IMR-90 (cell line): ENCODE data around the gene SRGN. TPM values are rescaled to one million over a fixed set of nuclear protein-coding genes. Genes with fewer than 3 reads are reported as not detected.
"Not testable (repeated sequence)": the region's sequence is repeated elsewhere in the genome, so short reads cannot be mapped to it uniquely, and the experiment has no call there.

ENCODE experiments used
- ATAC-seq: fragments of 200-7000 bp; cut with Tn5 transposase; 2 replicates; pipeline ENCODE4 v1.9.1; 2020; ENCODE audit warnings: low read depth, mild to moderate bottlenecking, moderate library complexity
- BruUV-seq: library from RNA; stranded (reverse); fragments of 400-500 nt; replicated peaks from 2 replicates; lab custom pipeline; 2021; lab: Mats Ljungman, UMichigan
- CTCF ChIA-PET: fragments of 300-600 bp; formaldehyde crosslinking; extraction: SDS; loops from one replicate; lab custom pipeline; 2021; ENCODE audit warnings: antibody characterized with exemption; lab: Yijun Ruan, JAX
- POLR2A ChIA-PET: fragments of 300-600 bp; sonication (Branson Sonifier 250); formaldehyde crosslinking; loops from one replicate; lab custom pipeline; 2022; ENCODE audit warnings: antibody characterized with exemption; ENCODE audit not compliant: unreplicated experiment; lab: Charles Lee
- DNase-seq: peaks from one replicate; pipeline ENCODE4 v3.0.0; 2013
- H2AFZ ChIP-seq: replicated peaks from 2 replicates; pipeline ENCODE3; 2013; ENCODE audit warnings: low read length, mild to moderate bottlenecking; ENCODE audit not compliant: poor library complexity
- H2AK5ac ChIP-seq: 2 replicates; pipeline ENCODE4 v1.6.1; 2013; ENCODE audit warnings: low read depth, low read length, inconsistent platforms
- H2AK9ac ChIP-seq: replicated peaks from 2 replicates; pipeline ENCODE3; 2013; ENCODE audit warnings: mild to moderate bottlenecking, low read depth, low read length, moderate library complexity; ENCODE audit not compliant: poor library complexity
- H2BK120ac ChIP-seq: 2 replicates; pipeline ENCODE4 v1.6.1; 2013; ENCODE audit warnings: low read depth, low read length, inconsistent platforms
- H2BK15ac ChIP-seq: 3 replicates; pipeline ENCODE4 v1.6.1; 2013; ENCODE audit warnings: low read depth, low read length, inconsistent platforms
- H2BK20ac ChIP-seq: 2 replicates; pipeline ENCODE4 v1.6.1; 2013; ENCODE audit warnings: low read depth, mild to moderate bottlenecking, inconsistent platforms, low read length, moderate library complexity
- H2BK5ac ChIP-seq: 2 replicates; pipeline ENCODE4 v1.6.1; 2013; ENCODE audit warnings: mild to moderate bottlenecking, low read depth, low read length, inconsistent platforms; ENCODE audit not compliant: poor library complexity, severe bottlenecking
- H3K14ac ChIP-seq: replicated peaks from 2 replicates; pipeline ENCODE4 v1.6.1; 2013; ENCODE audit warnings: low read depth, low read length, inconsistent platforms
- H3K18ac ChIP-seq: 2 replicates; pipeline ENCODE4 v1.6.1; 2013; ENCODE audit warnings: low read depth, low read length, control low read depth
- H3K23ac ChIP-seq: 2 replicates; pipeline ENCODE4 v1.6.1; 2013; ENCODE audit warnings: low read depth, low read length, inconsistent platforms
- H3K27ac ChIP-seq: 2 replicates; pipeline ENCODE4 v1.5.1; 2013; ENCODE audit warnings: mild to moderate bottlenecking, control low read depth, low read length; ENCODE audit not compliant: insufficient read depth
- H3K27me3 ChIP-seq: 2 replicates; pipeline ENCODE4 v1.6.1; 2013; ENCODE audit warnings: low read length; ENCODE audit not compliant: control insufficient read depth, insufficient read depth
- H3K36me3 ChIP-seq: 2 replicates; pipeline ENCODE4 v1.6.1; 2013; ENCODE audit warnings: low read length, mixed read lengths; ENCODE audit not compliant: control insufficient read depth, insufficient read depth
- H3K4ac ChIP-seq: 2 replicates; pipeline ENCODE4 v1.6.1; 2013; ENCODE audit warnings: low read depth, low read length, inconsistent platforms
- H3K4me1 ChIP-seq: 2 replicates; pipeline ENCODE4 v1.6.1; 2013; ENCODE audit warnings: low read length, mixed read lengths; ENCODE audit not compliant: control insufficient read depth, insufficient read depth
- H3K4me2 ChIP-seq: 2 replicates; pipeline ENCODE4 v1.6.1; 2013; ENCODE audit warnings: low read depth, mild to moderate bottlenecking, control low read depth, low read length, moderate library complexity
- H3K4me3 ChIP-seq: 2 replicates; pipeline ENCODE4 v1.5.1; 2013; ENCODE audit warnings: low read depth, mild to moderate bottlenecking, control low read depth, low read length, moderate library complexity; ENCODE audit not compliant: insufficient read depth
- H3K56ac ChIP-seq: 2 replicates; pipeline ENCODE4 v1.6.1; 2013; ENCODE audit warnings: low read length, inconsistent platforms; ENCODE audit not compliant: insufficient read depth; ENCODE audit errors: extremely low read depth
- H3K79me1 ChIP-seq, 2 experiments: 2 replicates each; pipeline ENCODE4 v1.6.1; 2013; ENCODE audit warnings: low read length in 2 of 2, inconsistent platforms in 1 of 2, low read depth in 1 of 2
- H3K9ac ChIP-seq: 2 replicates; pipeline ENCODE4 v1.6.1; 2013; ENCODE audit warnings: low read depth, low read length, control low read depth
- H3K9me1 ChIP-seq: 2 replicates; pipeline ENCODE4 v1.6.1; 2013; ENCODE audit warnings: low read length, inconsistent platforms; ENCODE audit not compliant: insufficient read depth
- H3K9me3 ChIP-seq: 2 replicates; pipeline ENCODE4 v1.6.1; 2013; ENCODE audit warnings: low read length; ENCODE audit not compliant: control insufficient read depth, insufficient read depth
- H4K20me1 ChIP-seq: 2 replicates; pipeline ENCODE4 v1.6.1; 2013; ENCODE audit warnings: low read length, inconsistent platforms; ENCODE audit not compliant: insufficient read depth
- H4K5ac ChIP-seq: 2 replicates; pipeline ENCODE4 v1.6.1; 2013; ENCODE audit warnings: mild to moderate bottlenecking, low read depth, low read length, control low read depth
- H4K8ac ChIP-seq, 2 experiments: 2 replicates each; pipeline ENCODE4 v1.6.1; 2013; ENCODE audit warnings: low read depth in 2 of 2, low read length in 2 of 2, control low read depth in 1 of 2, inconsistent platforms in 1 of 2
- H4K91ac ChIP-seq: 2 replicates; pipeline ENCODE4 v1.6.1; 2013; ENCODE audit warnings: low read depth, low read length, inconsistent platforms; ENCODE audit not compliant: insufficient read depth
- BHLHE40 ChIP-seq: fragments of 150-350 bp; IDR thresholded peaks from 2 replicates; pipeline ENCODE4 v1.6.1; 2016; ENCODE audit warnings: mild to moderate bottlenecking, low read depth, low read length
- ELK1 ChIP-seq: fragments of 150-350 bp; IDR thresholded peaks from 2 replicates; pipeline ENCODE4 v1.6.1; 2016; ENCODE audit warnings: low read depth, mild to moderate bottlenecking, low read length, moderate library complexity, borderline replicate concordance
- MAFK ChIP-seq: IDR thresholded peaks from 2 replicates; pipeline ENCODE4 v1.6.1; 2012; ENCODE audit warnings: low read depth, low read length, improper control_type of control experiment
- POLR2A ChIP-seq: IDR thresholded peaks from 2 replicates; pipeline ENCODE4 v1.6.1; 2012; ENCODE audit warnings: mild to moderate bottlenecking, low read depth, low read length
- RCOR1 ChIP-seq: IDR thresholded peaks from 2 replicates; pipeline ENCODE4 v1.6.1; 2012; ENCODE audit warnings: mild to moderate bottlenecking, low read length, improper control_type of control experiment; ENCODE audit not compliant: insufficient replicate concordance
- SMC3 ChIP-seq: fragments of 150-350 bp; IDR thresholded peaks from 2 replicates; pipeline ENCODE4 v1.6.1; 2016; ENCODE audit warnings: low read depth, mild to moderate bottlenecking, antibody characterized with exemption, low read length, moderate library complexity
- WGBS, 2 experiments: methylation state at CpG; one replicate each; pipeline versions ENCODE4 v1.1.5 to v1.1.7; 2013; ENCODE audit warnings: missing lambda C conversion rate in 2 of 2; ENCODE audit not compliant: insufficient read length in 1 of 2; ENCODE audit errors: extremely low coverage in 2 of 2; 5-methylcytosine and 5-hydroxymethylcytosine counted together
- dilution Hi-C: fragments of 300-500 bp; cut with HindIII; formaldehyde crosslinking; loops from one replicate; pipeline ENCODE4 v1.14.3; 2018; ENCODE audit warnings: low sequenced_read_pairs; ENCODE audit not compliant: unreplicated experiment
- in situ Hi-C: fragments of 300-500 bp; cut with MboI; formaldehyde crosslinking; loops from 3 replicates; pipeline ENCODE4 v1.14.3; 2019; ENCODE audit warnings: low sequenced_read_pairs, inconsistent platforms, mixed read lengths
- intact Hi-C: fragments of 100-400 bp; cut with micrococcal nuclease; formaldehyde crosslinking; loops from 2 replicates; pipeline ENCODE4 v1.10.0; 2022
- polyA plus RNA-seq, 3 experiments: library from polyadenylated mRNA; depleted of rRNA; stranded (reverse); fragments of >200 nt; gene quantifications; 2 replicates each; pipeline ENCODE4 v1.2.3, GENCODE V29; 2012; ENCODE audit warnings: low replicate concordance in 1 of 3
- total RNA-seq: library from RNA; depleted of rRNA; stranded (reverse); fragments of >200 nt; gene quantifications from 2 replicates; pipeline ENCODE4 v1.2.3, GENCODE V29; 2012

Gene SRGN
- total and polyA plus RNA-seq, 2 of the 4 experiments (the other 2 are of a cell fraction): 33.3 to 41.4 TPM

- TF ChIP-seq ELK1: no peak
- no peak for TF ChIP-seq SMC3
- TF ChIP-seq BHLHE40: no peak
- no peak for TF ChIP-seq MAFK
- no peak for TF ChIP-seq POLR2A
- no peak for TF ChIP-seq RCOR1
Measured at GRCh38 chr10:69087590-69088470, at the start of gene SRGN (continued).

- H2BK20ac ChIP-seq, H2BK15ac ChIP-seq, H3K4me1 ChIP-seq, H3K9me3 ChIP-seq, DNase-seq, H3K4me2 ChIP-seq, H4K91ac ChIP-seq, H3K4ac ChIP-seq, in situ Hi-C loops, H3K27me3 ChIP-seq, H3K27ac ChIP-seq, H3K79me1 ChIP-seq, dilution Hi-C loops, H3K56ac ChIP-seq, BruUV-seq, H2AFZ ChIP-seq, H2AK5ac ChIP-seq, H4K20me1 ChIP-seq, POLR2A ChIA-PET, intact Hi-C loops, H3K9ac ChIP-seq, H4K8ac ChIP-seq, H2BK120ac ChIP-seq, CTCF ChIA-PET, H3K14ac ChIP-seq, ATAC-seq, H3K4me3 ChIP-seq, H2AK9ac ChIP-seq, H3K23ac ChIP-seq, H3K9me1 ChIP-seq, H2BK5ac ChIP-seq, H3K36me3 ChIP-seq, H4K5ac ChIP-seq, H3K18ac ChIP-seq: not testable (repeated sequence)
- WGBS, 2 experiments: no CpG with 5 or more reads among the region's 5 CpGs
Measured at GRCh38 chr10:69040904-69041303, 47.0 kb upstream of the SRGN start.
